ENCODE measurements around the gene PARP2.
"Not testable (repeated sequence)": the region's sequence is repeated elsewhere in the genome, so short reads cannot be mapped to it uniquely, and the experiment has no call there.

Gene PARP2

GRCh38 chr14:20350282-20350681 is 6.8 kb downstream of the PARP2 start:
- FAIRE-seq, result no peak

GRCh38 chr14:20350860-20351259 is 7.4 kb downstream of the PARP2 start:
- FAIRE-seq, result no peak

- FAIRE-seq, result no peak
Measured at GRCh38 chr14:20356422-20356821, 13.0 kb downstream of the PARP2 start.

GRCh38 chr14:20358474-20358873 is 15.0 kb downstream of the PARP2 start:
- FAIRE-seq, result not testable (repeated sequence)

- FAIRE-seq, result no peak
Measured at GRCh38 chr14:20365928-20366327, 22.5 kb downstream of the PARP2 start.

- no peak for FAIRE-seq
Measured at GRCh38 chr14:20372796-20373195, 29.4 kb downstream of the PARP2 start.

GRCh38 chr14:20375471-20375870 is 32.0 kb downstream of the PARP2 start:
- no peak for FAIRE-seq

- FAIRE-seq, result no peak
Measured at GRCh38 chr14:20376071-20376588, 32.7 kb downstream of the PARP2 start.

GRCh38 chr14:20377171-20377570 is 33.7 kb downstream of the PARP2 start:
- no peak for FAIRE-seq

GRCh38 chr14:20379743-20380142 is 36.3 kb downstream of the PARP2 start:
- no peak for FAIRE-seq

GRCh38 chr14:20380681-20381080 is 37.2 kb downstream of the PARP2 start:
- no peak for FAIRE-seq

GRCh38 chr14:20381341-20381740 is 37.9 kb downstream of the PARP2 start:
- FAIRE-seq, result no peak

GRCh38 chr14:20382526-20382925 is 39.1 kb downstream of the PARP2 start:
- FAIRE-seq, result no peak

GRCh38 chr14:20383032-20383431 is 39.6 kb downstream of the PARP2 start:
- FAIRE-seq, result no peak

- no peak for FAIRE-seq
Measured at GRCh38 chr14:20383636-20384035, 40.2 kb downstream of the PARP2 start.

- no peak for FAIRE-seq
Measured at GRCh38 chr14:20384321-20384720, 40.9 kb downstream of the PARP2 start.

- FAIRE-seq, result no peak
Measured at GRCh38 chr14:20384886-20385285, 41.5 kb downstream of the PARP2 start.

- no peak for FAIRE-seq
Measured at GRCh38 chr14:20386276-20386855, 42.9 kb downstream of the PARP2 start.

- FAIRE-seq, result no peak
Measured at GRCh38 chr14:20387576-20387975, 44.1 kb downstream of the PARP2 start.

- FAIRE-seq, result no peak
Measured at GRCh38 chr14:20388159-20388558, 44.7 kb downstream of the PARP2 start.

GRCh38 chr14:20391505-20391904 is 48.1 kb downstream of the PARP2 start:
- FAIRE-seq, result no peak

GRCh38 chr14:20397511-20397910 is 54.1 kb downstream of the PARP2 start:
- FAIRE-seq, result no peak

GRCh38 chr14:20400589-20400964 is 57.1 kb downstream of the PARP2 start:
- no peak for FAIRE-seq

- FAIRE-seq, result no peak
Measured at GRCh38 chr14:20400965-20401593, 57.6 kb downstream of the PARP2 start.

- no peak for FAIRE-seq
Measured at GRCh38 chr14:20403521-20403920, 60.1 kb downstream of the PARP2 start.
